ENCODE results near the gene ARL3. TPM values are rescaled to one million over a fixed set of nuclear protein-coding genes. Genes with fewer than 3 reads are reported as not detected.
"Not testable (repeated sequence)": the region's sequence is repeated elsewhere in the genome, so short reads cannot be mapped to it uniquely, and the experiment has no call there.

Gene ARL3
- total RNA-seq, 2 experiments from 2014 or later, result 0.99 to 1.3 TPM

DNA sequence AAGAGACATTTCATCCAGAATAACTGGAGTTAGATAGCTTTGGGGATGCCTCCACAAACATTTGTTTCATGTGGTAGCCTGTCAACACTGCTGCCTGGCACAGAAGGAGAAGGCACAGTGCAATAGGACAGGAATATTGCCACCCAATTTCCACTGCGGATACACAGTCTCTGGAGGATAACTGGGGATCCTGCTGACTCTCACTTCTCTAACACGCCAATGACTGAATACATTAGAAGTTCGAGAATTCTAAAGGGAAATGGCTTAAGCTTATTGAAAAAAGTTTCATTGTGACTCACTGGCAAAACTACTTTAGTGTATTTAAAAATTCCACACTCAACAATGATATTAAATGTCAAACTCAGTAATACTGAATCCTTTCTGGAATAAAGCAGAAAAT is 12.9 kb downstream of the ARL3 start:
- no peak overlapping the region for H3K27ac Mint-ChIP-seq
- no peaks in the 10 kb centered on the region for H3K27me3 ChIP-seq (ENCODE audit: control insufficient read depth in 1 of 2, insufficient read depth in 2 of 2, low read length in 2 of 2)
- intact Hi-C loops (cut with DNase I, micrococcal nuclease), result no loop called here
- peaks cover 35% of the 10 kb centered on the region for H3K36me3 ChIP-seq (ENCODE audit: insufficient read depth, low read length)
- CTCF ChIA-PET, result interaction anchor here (1.1 kb wide), 1 partner anchor 12 kb away, joined by 3 read pairs; no protein-coding TSS in a partner anchor
- peaks cover 2% of the 10 kb centered on the region for H3K4me1 Mint-ChIP-seq (ENCODE audit: low read depth)
- H3K4me3 ChIP-seq (ENCODE audit: low read length), result no peak overlapping the region
- H3K9me3 ChIP-seq (ENCODE audit: control insufficient read depth in 1 of 2, insufficient read depth in 1 of 2, low read length in 2 of 2), result no peaks in the 10 kb centered on the region
- H3K27ac ChIP-seq (ENCODE audit: low read depth in 1 of 2, low read length in 2 of 2), result no peak overlapping the region
- H3K36me3 Mint-ChIP-seq (ENCODE audit: low read depth), result peaks cover 50% of the 10 kb centered on the region
- TF ChIP-seq, protein P1, sequence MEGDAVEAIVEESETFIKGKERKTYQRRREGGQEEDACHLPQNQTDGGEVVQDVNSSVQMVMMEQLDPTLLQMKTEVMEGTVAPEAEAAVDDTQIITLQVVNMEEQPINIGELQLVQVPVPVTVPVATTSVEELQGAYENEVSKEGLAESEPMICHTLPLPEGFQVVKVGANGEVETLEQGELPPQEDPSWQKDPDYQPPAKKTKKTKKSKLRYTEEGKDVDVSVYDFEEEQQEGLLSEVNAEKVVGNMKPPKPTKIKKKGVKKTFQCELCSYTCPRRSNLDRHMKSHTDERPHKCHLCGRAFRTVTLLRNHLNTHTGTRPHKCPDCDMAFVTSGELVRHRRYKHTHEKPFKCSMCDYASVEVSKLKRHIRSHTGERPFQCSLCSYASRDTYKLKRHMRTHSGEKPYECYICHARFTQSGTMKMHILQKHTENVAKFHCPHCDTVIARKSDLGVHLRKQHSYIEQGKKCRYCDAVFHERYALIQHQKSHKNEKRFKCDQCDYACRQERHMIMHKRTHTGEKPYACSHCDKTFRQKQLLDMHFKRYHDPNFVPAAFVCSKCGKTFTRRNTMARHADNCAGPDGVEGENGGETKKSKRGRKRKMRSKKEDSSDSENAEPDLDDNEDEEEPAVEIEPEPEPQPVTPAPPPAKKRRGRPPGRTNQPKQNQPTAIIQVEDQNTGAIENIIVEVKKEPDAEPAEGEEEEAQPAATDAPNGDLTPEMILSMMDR (IDR thresholded peaks at IDR 0.05), result no peak
- POLR2A ChIA-PET, result interaction anchor here (0.6 to 1.7 kb wide), 2 partner anchors 9 to 74 kb away, joined by 3 to 4 read pairs; no protein-coding TSS in a partner anchor
- ATAC-seq (ENCODE audit: poor library complexity), result no peak
- H3K4me3 Mint-ChIP-seq, result no peak overlapping the region
- no peaks in the 10 kb centered on the region for H3K27me3 Mint-ChIP-seq
- H3K4me1 ChIP-seq (ENCODE audit: insufficient read depth, low read length), result no peaks in the 10 kb centered on the region
- DNase-seq, result no peak
- H3K9me3 Mint-ChIP-seq, result no peaks in the 10 kb centered on the region

DNA sequence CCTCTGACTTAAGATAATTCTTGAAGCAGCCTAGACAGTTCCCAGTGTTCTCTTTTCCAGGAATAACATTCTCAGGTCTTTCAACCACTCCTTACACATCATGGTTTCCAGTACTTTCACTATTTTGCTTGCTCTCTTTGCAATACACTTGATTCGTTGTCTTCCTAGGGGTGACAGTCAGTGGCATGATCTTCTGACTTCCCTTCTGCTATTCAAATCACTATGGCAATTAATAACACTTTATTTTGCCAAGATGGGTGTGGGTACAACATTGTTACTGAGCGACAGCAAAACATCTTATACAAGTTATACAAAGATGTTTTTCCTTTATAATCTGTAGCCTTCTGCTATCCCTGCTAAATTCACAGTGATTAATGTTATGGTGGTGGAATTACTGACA is 15.3 kb downstream of the ARL3 start:
- intact Hi-C loops (cut with DNase I, micrococcal nuclease), result no loop called here
- ChIA-PET POLR2A (no interaction called here), CTCF (no interaction called here)
- TF ChIP-seq, protein P1 (IDR thresholded peaks at IDR 0.05), result no peak
- Histone ChIP-seq H3K36me3 (ENCODE audit: insufficient read depth, low read length) (peaks cover 34% of the 10 kb centered on the region), H3K9me3 (ENCODE audit: control insufficient read depth in 1 of 2, insufficient read depth in 1 of 2, low read length in 2 of 2) (no peaks in the 10 kb centered on the region), H3K27ac (ENCODE audit: low read depth in 1 of 2, low read length in 2 of 2) (no peak overlapping the region), H3K4me3 (ENCODE audit: low read length) (no peak overlapping the region), H3K27me3 (ENCODE audit: control insufficient read depth in 1 of 2, insufficient read depth in 2 of 2, low read length in 2 of 2) (no peaks in the 10 kb centered on the region), H3K4me1 (ENCODE audit: insufficient read depth, low read length) (no peaks in the 10 kb centered on the region)
- no peaks in the 10 kb centered on the region for H3K9me3 Mint-ChIP-seq
- H3K27me3 Mint-ChIP-seq, result no peaks in the 10 kb centered on the region
- ATAC-seq (ENCODE audit: poor library complexity) (no peak), DNase-seq (no peak)
- no peak overlapping the region for H3K27ac Mint-ChIP-seq
- peaks cover 59% of the 10 kb centered on the region for H3K36me3 Mint-ChIP-seq (ENCODE audit: low read depth)
- H3K4me1 Mint-ChIP-seq (ENCODE audit: low read depth), result no peaks in the 10 kb centered on the region
- no peak overlapping the region for H3K4me3 Mint-ChIP-seq

DNA sequence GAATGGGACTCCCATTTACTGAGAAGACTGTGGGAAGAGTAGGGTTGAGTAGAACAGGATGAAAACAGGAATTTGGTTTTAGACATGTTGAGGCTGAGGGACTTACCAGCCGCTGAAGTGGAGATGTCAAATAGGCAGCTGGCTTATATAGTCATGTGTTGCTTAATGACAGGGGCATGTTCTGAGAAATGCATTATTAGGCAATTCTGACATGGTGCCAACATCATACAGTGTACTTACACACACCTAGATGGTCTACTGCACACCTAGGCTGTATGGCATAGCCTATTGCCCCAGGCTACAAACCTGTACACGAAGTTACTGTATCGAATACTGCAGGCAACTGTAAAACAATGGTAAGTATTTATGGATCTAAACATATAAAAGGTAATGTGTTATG is 17.5 kb downstream of the ARL3 start:
- no peak overlapping the region for H3K4me3 Mint-ChIP-seq

DNA sequence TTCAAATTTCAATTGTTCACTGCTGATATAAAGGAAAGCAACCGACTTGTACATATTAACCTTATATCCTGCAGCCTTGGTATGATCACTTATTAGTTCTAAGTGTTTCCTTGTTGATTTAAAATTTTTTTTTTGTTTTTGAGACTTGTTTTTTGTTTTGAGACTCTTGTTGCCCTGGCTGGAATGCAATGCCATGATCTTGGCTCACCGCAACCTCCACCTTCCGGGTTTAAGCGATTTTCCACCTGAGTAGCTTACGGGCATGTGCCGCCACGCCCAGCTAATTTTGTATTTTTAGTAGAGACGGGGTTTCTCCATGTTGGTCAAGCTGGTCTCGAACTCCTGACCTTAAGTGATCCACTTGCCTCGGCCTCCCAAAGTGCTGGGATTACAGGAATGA is 18.8 kb downstream of the ARL3 start:
- H3K9me3 Mint-ChIP-seq; H3K27me3 Mint-ChIP-seq; H3K27ac Mint-ChIP-seq; H3K27ac ChIP-seq (ENCODE audit: low read depth in 1 of 2, low read length in 2 of 2); intact Hi-C loops (cut with DNase I, micrococcal nuclease); H3K4me1 ChIP-seq (ENCODE audit: insufficient read depth, low read length); H3K4me1 Mint-ChIP-seq (ENCODE audit: low read depth); H3K27me3 ChIP-seq (ENCODE audit: control insufficient read depth in 1 of 2, insufficient read depth in 2 of 2, low read length in 2 of 2); CTCF ChIA-PET; ATAC-seq (ENCODE audit: poor library complexity); DNase-seq; H3K9me3 ChIP-seq (ENCODE audit: control insufficient read depth in 1 of 2, insufficient read depth in 1 of 2, low read length in 2 of 2); H3K4me3 Mint-ChIP-seq; POLR2A ChIA-PET; H3K4me3 ChIP-seq (ENCODE audit: low read length): not testable (repeated sequence)
- H3K36me3 Mint-ChIP-seq (ENCODE audit: low read depth), result peaks cover 52% of the 10 kb centered on the region
- peaks cover 34% of the 10 kb centered on the region for H3K36me3 ChIP-seq (ENCODE audit: insufficient read depth, low read length)

More for the DNA sequence above, 17.5 kb downstream of the ARL3 start:
- Histone ChIP-seq H3K27ac (ENCODE audit: low read depth in 1 of 2, low read length in 2 of 2) (no peak overlapping the region), H3K9me3 (ENCODE audit: control insufficient read depth in 1 of 2, insufficient read depth in 1 of 2, low read length in 2 of 2) (no peaks in the 10 kb centered on the region), H3K36me3 (ENCODE audit: insufficient read depth, low read length) (peaks cover 34% of the 10 kb centered on the region), H3K4me3 (ENCODE audit: low read length) (no peak overlapping the region), H3K4me1 (ENCODE audit: insufficient read depth, low read length) (no peaks in the 10 kb centered on the region), H3K27me3 (ENCODE audit: control insufficient read depth in 1 of 2, insufficient read depth in 2 of 2, low read length in 2 of 2) (no peaks in the 10 kb centered on the region)
- intact Hi-C loops (cut with DNase I, micrococcal nuclease), result no loop called here
- Mint-ChIP-seq H3K36me3 (ENCODE audit: low read depth) (peaks cover 55% of the 10 kb centered on the region), H3K27me3 (no peaks in the 10 kb centered on the region), H3K27ac (no peak overlapping the region), H3K4me1 (ENCODE audit: low read depth) (no peaks in the 10 kb centered on the region), H3K9me3 (no peaks in the 10 kb centered on the region)
- ChIA-PET CTCF (interaction anchor here (1.1 kb wide), 1 partner anchor 17 kb away, joined by 4 read pairs; the partner anchor contains the start of genes ARL3 and SFXN2), POLR2A (interaction anchor here (1.2 kb wide), 1 partner anchor 22 kb away, joined by 4 read pairs; no protein-coding TSS in a partner anchor)
- DNase-seq (no peak), ATAC-seq (ENCODE audit: poor library complexity) (no peak)
- TF ChIP-seq, protein P1 (IDR thresholded peaks at IDR 0.05), result no peak

Data from CD4-positive, alpha-beta T cell (primary cell).